PC-3 (cell line): Measurements from ENCODE around the gene EFCAB6.

Source experiments
- CTCF ChIP-seq: fragments of 300-600 bp; sonication (generic); conservative IDR thresholded peaks from 2 replicates; pipeline ENCODE4 v1.5.1; 2017; ENCODE audit warnings: antibody characterized with exemption, low read depth, mild to moderate bottlenecking, low read length
- EZH2 ChIP-seq: fragments of 300-600 bp; sonication (generic); IDR thresholded peaks from one replicate; pipeline ENCODE4 v1.6.1; 2017; ENCODE audit warnings: antibody characterized with exemption, mild to moderate bottlenecking, low read length; ENCODE audit not compliant: unreplicated experiment
- EZH2phosphoT487 ChIP-seq: fragments of 300-600 bp; sonication (generic); IDR thresholded peaks from 2 replicates; pipeline ENCODE4 v1.6.1; 2018; ENCODE audit warnings: mild to moderate bottlenecking, antibody characterized with exemption, low read length, borderline replicate concordance

- TF ChIP-seq EZH2 (no peak), CTCF (no peak), EZH2phosphoT487 (no peak)
Observed at GRCh38 chr22:43840431-43840830, 28.3 kb upstream of the EFCAB6 start.
